WTC11 (cell line): ENCODE measurements around the gene FBXO31. TPM values are rescaled to one million over a fixed set of nuclear protein-coding genes. Genes with fewer than 3 reads are reported as not detected.
A peak's percentile ranks its signal among the peaks of the same experiment; 100 is the strongest.

Experiments used
- ATAC-seq: fragments of 200-7000 bp; cut with Tn5 transposase; 2 replicates; pipeline ENCODE4 v1.10.0; 2021; ENCODE audit warnings: mild to moderate bottlenecking, moderate library complexity
- CTCF ChIA-PET: fragments of 300-600 bp; sonication (Branson Sonifier 250); formaldehyde crosslinking; loops from one replicate; lab custom pipeline; 2021; ENCODE audit warnings: antibody characterized with exemption; lab: Charles Lee
- POLR2A ChIA-PET: fragments of 350-600 bp; sonication (Branson Sonifier 250); formaldehyde crosslinking; loops from one replicate; lab custom pipeline; 2021; ENCODE audit warnings: antibody characterized with exemption; lab: Charles Lee
- DNase-seq: peaks from one replicate; pipeline ENCODE4 v3.0.0; 2021; ENCODE audit warnings: low spot score
- H3K27ac Mint-ChIP-seq: 2 replicates; pipeline ENCODE4 v1.8.0; 2021; ENCODE audit warnings: mixed read lengths
- H3K27me3 Mint-ChIP-seq: 2 replicates; pipeline ENCODE4 v1.8.0; 2021; ENCODE audit warnings: low read depth, mild to moderate bottlenecking, moderate library complexity, mixed read lengths
- H3K36me3 Mint-ChIP-seq: 2 replicates; pipeline ENCODE4 v1.8.0; 2021; ENCODE audit warnings: mixed read lengths
- H3K4me1 Mint-ChIP-seq: 2 replicates; pipeline ENCODE4 v1.8.0; 2022; ENCODE audit warnings: mixed read lengths
- H3K4me3 Mint-ChIP-seq: 2 replicates; pipeline ENCODE4 v1.8.0; 2021; ENCODE audit warnings: mild to moderate bottlenecking, moderate library complexity, mixed read lengths
- H3K9me3 Mint-ChIP-seq: 2 replicates; pipeline ENCODE4 v1.8.0; 2021; ENCODE audit warnings: mixed read lengths
- ATF1 ChIP-seq: sonication (generic); formaldehyde crosslinking; IDR thresholded peaks from 2 replicates; pipeline ENCODE4 v1.8.1; 2023; ENCODE audit warnings: mild to moderate bottlenecking, moderate library complexity, missing genetic modification reagents
- ETV6 ChIP-seq: sonication (generic); formaldehyde crosslinking; IDR thresholded peaks from 2 replicates; pipeline ENCODE4 v1.8.1; 2022; ENCODE audit warnings: mild to moderate bottlenecking, missing genetic modification reagents
- NR2C2 ChIP-seq: sonication (generic); formaldehyde crosslinking; IDR thresholded peaks from 2 replicates; pipeline ENCODE4 v1.8.0; 2022; ENCODE audit warnings: mild to moderate bottlenecking, missing genetic modification reagents
- RORB ChIP-seq: fragments of 250-450 bp; sonication (Bioruptor Pico); IDR thresholded peaks from 2 replicates; pipeline ENCODE4 v1.9.0; 2021; ENCODE audit warnings: mild to moderate bottlenecking
- ZNF121 ChIP-seq: sonication (generic); formaldehyde crosslinking; IDR thresholded peaks from 2 replicates; pipeline ENCODE4 v1.8.0; 2023; ENCODE audit warnings: missing genetic modification reagents
- ZNF219 ChIP-seq: sonication (generic); formaldehyde crosslinking; IDR thresholded peaks from 2 replicates; pipeline ENCODE4 v1.8.0; 2023; ENCODE audit warnings: missing genetic modification reagents, mild to moderate bottlenecking, borderline replicate concordance
- total RNA-seq: library from RNA; stranded (reverse); gene quantifications from 3 replicates; pipeline ENCODE4 v1.2.3, GENCODE V29; 2021
- TF ChIP-seq, protein P1 (sequence below): sonication (generic); formaldehyde crosslinking; IDR thresholded peaks from 2 replicates; pipeline ENCODE4 v1.8.1; 2022; ENCODE audit warnings: low read depth, missing genetic modification reagents, borderline replicate concordance
- TF ChIP-seq, protein P2 (sequence below): sonication (generic); formaldehyde crosslinking; IDR thresholded peaks from 2 replicates; pipeline ENCODE4 v1.8.1; 2023; ENCODE audit warnings: mild to moderate bottlenecking, missing genetic modification reagents, moderate library complexity
- TF ChIP-seq, protein P3 (sequence below): sonication (generic); formaldehyde crosslinking; IDR thresholded peaks from 2 replicates; pipeline ENCODE4 v1.8.0; 2022; ENCODE audit warnings: mild to moderate bottlenecking, missing genetic modification reagents
- TF ChIP-seq, protein P4 (sequence below): sonication (generic); formaldehyde crosslinking; IDR thresholded peaks from 2 replicates; pipeline ENCODE4 v1.8.0; 2022; ENCODE audit warnings: missing genetic modification reagents
- TF ChIP-seq, protein P5 (sequence below): fragments of 250-450 bp; sonication (Bioruptor Pico); IDR thresholded peaks from 2 replicates; pipeline ENCODE4 v1.9.0; 2021; ENCODE audit warnings: mild to moderate bottlenecking
- TF ChIP-seq, protein P6 (sequence below): sonication (generic); formaldehyde crosslinking; IDR thresholded peaks from 2 replicates; pipeline ENCODE4 v1.8.0; 2023; ENCODE audit warnings: missing genetic modification reagents

Gene FBXO31
- total RNA-seq, 1 experiment from 2014 or later = 22.6 TPM

DNA sequence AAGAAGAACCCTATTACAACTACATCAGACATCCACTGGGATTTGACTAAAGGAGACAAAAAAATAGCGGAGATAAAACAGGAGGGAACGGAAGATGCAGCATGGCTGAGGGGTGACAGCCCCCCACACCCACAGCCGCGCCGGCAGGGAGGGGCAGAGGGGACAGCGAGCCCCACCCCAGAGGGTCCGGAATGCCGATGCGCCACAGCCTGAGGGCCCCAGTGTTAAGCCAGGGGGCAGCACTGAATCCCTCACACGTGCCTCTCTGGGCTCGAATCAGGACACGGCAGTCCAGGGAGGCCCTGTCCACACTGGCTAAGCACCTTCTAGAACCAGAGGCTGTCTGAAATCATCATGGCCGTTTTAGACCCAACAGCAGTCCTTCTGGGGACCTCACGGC lies 27.4 kb upstream of the FBXO31 start:
- POLR2A ChIA-PET = no interaction called here
- ATAC-seq (peak; percentile 79), DNase-seq (peak; percentile 33)
- CTCF ChIA-PET = no interaction called here
- TF ChIP-seq, protein P1, sequence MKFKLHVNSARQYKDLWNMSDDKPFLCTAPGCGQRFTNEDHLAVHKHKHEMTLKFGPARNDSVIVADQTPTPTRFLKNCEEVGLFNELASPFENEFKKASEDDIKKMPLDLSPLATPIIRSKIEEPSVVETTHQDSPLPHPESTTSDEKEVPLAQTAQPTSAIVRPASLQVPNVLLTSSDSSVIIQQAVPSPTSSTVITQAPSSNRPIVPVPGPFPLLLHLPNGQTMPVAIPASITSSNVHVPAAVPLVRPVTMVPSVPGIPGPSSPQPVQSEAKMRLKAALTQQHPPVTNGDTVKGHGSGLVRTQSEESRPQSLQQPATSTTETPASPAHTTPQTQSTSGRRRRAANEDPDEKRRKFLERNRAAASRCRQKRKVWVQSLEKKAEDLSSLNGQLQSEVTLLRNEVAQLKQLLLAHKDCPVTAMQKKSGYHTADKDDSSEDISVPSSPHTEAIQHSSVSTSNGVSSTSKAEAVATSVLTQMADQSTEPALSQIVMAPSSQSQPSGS (CRISPR knock-in tag) = no peak
- TF ChIP-seq, protein P2, sequence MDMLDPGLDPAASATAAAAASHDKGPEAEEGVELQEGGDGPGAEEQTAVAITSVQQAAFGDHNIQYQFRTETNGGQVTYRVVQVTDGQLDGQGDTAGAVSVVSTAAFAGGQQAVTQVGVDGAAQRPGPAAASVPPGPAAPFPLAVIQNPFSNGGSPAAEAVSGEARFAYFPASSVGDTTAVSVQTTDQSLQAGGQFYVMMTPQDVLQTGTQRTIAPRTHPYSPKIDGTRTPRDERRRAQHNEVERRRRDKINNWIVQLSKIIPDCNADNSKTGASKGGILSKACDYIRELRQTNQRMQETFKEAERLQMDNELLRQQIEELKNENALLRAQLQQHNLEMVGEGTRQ = no peak
- no peak for TF ChIP-seq ZNF219 (CRISPR knock-in tag)
- Mint-ChIP-seq H3K27me3 (no peaks in the 10 kb centered on the region), H3K9me3 (no peaks in the 10 kb centered on the region), H3K36me3 (peaks cover 42% of the 10 kb centered on the region), H3K27ac (peak overlapping the region; percentile 87), H3K4me1 (no peaks in the 10 kb centered on the region), H3K4me3 (no peak overlapping the region)

DNA sequence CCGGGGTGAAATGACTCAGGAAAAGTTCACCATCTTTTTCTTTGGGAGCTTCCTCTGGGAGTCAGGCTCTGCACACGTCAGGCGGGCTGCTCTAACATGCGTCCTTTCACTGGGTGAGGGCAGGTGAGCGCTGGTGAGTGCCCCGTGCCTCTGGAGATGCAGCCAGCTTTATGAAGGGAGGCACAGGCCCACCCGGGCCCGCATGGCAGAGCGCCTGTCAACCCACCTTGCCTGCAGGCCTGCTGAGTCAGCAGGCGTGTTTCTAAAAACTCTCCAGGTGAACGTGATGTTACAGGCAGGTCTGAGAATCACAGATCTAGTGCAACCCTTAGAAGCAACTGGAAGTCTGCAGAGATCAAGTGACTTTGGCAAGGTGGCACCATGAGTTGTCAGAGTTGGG lies 27.0 kb upstream of the FBXO31 start:
- TF ChIP-seq ETV6 (CRISPR knock-in tag) (no peak), RORB (no peak), NR2C2 (CRISPR knock-in tag) (no peak)
- TF ChIP-seq, protein P3, sequence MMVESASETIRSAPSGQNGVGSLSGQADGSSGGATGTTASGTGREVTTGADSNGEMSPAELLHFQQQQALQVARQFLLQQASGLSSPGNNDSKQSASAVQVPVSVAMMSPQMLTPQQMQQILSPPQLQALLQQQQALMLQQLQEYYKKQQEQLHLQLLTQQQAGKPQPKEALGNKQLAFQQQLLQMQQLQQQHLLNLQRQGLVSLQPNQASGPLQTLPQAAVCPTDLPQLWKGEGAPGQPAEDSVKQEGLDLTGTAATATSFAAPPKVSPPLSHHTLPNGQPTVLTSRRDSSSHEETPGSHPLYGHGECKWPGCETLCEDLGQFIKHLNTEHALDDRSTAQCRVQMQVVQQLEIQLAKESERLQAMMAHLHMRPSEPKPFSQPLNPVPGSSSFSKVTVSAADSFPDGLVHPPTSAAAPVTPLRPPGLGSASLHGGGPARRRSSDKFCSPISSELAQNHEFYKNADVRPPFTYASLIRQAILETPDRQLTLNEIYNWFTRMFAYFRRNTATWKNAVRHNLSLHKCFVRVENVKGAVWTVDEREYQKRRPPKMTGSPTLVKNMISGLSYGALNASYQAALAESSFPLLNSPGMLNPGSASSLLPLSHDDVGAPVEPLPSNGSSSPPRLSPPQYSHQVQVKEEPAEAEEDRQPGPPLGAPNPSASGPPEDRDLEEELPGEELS (CRISPR knock-in tag) = no peak
- TF ChIP-seq, protein P4, sequence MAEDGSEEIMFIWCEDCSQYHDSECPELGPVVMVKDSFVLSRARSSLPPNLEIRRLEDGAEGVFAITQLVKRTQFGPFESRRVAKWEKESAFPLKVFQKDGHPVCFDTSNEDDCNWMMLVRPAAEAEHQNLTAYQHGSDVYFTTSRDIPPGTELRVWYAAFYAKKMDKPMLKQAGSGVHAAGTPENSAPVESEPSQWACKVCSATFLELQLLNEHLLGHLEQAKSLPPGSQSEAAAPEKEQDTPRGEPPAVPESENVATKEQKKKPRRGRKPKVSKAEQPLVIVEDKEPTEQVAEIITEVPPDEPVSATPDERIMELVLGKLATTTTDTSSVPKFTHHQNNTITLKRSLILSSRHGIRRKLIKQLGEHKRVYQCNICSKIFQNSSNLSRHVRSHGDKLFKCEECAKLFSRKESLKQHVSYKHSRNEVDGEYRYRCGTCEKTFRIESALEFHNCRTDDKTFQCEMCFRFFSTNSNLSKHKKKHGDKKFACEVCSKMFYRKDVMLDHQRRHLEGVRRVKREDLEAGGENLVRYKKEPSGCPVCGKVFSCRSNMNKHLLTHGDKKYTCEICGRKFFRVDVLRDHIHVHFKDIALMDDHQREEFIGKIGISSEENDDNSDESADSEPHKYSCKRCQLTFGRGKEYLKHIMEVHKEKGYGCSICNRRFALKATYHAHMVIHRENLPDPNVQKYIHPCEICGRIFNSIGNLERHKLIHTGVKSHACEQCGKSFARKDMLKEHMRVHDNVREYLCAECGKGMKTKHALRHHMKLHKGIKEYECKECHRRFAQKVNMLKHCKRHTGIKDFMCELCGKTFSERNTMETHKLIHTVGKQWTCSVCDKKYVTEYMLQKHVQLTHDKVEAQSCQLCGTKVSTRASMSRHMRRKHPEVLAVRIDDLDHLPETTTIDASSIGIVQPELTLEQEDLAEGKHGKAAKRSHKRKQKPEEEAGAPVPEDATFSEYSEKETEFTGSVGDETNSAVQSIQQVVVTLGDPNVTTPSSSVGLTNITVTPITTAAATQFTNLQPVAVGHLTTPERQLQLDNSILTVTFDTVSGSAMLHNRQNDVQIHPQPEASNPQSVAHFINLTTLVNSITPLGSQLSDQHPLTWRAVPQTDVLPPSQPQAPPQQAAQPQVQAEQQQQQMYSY (CRISPR knock-in tag) = no peak
- H3K4me1 Mint-ChIP-seq = no peaks in the 10 kb centered on the region
- H3K27me3 Mint-ChIP-seq = no peaks in the 10 kb centered on the region
- no peak overlapping the region for H3K4me3 Mint-ChIP-seq
- peaks cover 46% of the 10 kb centered on the region for H3K36me3 Mint-ChIP-seq
- no peak for DNase-seq
- CTCF ChIA-PET = interaction anchor here (1.0 kb wide), 1 partner anchor 10 kb away, joined by 4 read pairs; no protein-coding TSS in a partner anchor
- no peaks in the 10 kb centered on the region for H3K9me3 Mint-ChIP-seq
- H3K27ac Mint-ChIP-seq = peak overlapping the region; percentile 87
- POLR2A ChIA-PET = no interaction called here
- no peak for ATAC-seq

DNA sequence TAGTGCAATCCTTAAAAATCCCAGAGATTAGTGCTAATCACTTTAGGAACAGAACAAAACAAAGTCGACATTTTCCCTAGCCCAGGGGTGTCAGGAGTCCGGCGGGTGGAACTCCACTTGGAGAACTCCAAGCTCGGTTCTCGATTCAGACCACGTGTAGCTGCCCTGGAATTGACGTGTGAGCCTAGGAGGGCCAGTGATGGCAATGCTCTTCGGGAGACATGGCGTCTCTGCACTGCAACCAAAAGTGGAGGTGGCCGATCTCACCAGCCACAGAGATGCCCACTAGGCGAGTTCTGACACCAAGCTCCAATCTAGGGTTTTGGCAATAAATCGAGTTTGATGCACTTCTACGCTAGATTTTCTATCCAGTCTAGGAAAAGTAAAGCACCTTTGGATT lies 26.2 kb upstream of the FBXO31 start:
- no peak overlapping the region for H3K27ac Mint-ChIP-seq
- ChIA-PET POLR2A (no interaction called here), CTCF (interaction anchor here (1.0 kb wide), 1 partner anchor 11 kb away, joined by 4 read pairs; no protein-coding TSS in a partner anchor)
- peaks cover 44% of the 10 kb centered on the region for H3K36me3 Mint-ChIP-seq
- no peak for ATAC-seq
- no peaks in the 10 kb centered on the region for H3K27me3 Mint-ChIP-seq
- no peak overlapping the region for H3K4me3 Mint-ChIP-seq
- no peak for DNase-seq
- H3K9me3 Mint-ChIP-seq = no peaks in the 10 kb centered on the region
- TF ChIP-seq ATF1 (CRISPR knock-in tag) = no peak
- no peaks in the 10 kb centered on the region for H3K4me1 Mint-ChIP-seq

DNA sequence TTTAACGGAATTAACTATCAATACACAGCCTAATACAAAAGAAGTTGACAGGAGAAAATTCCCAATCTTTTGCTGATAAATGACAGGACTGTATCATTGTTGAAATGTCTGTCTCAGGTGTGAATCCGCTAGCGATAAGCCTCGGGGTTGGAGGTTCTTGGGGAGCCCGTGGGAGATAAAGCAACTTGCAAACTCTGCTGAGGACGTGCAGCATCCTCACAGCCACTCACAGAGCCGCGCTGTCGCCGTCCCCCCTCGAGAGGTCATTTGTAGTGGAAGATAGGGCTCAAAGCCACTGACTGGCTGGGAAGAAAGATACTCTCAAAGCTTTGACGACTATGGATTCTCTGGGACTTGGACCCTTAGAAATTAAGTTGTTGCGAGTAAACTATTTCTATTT lies 25.6 kb upstream of the FBXO31 start:
- no peak overlapping the region for H3K4me3 Mint-ChIP-seq
- H3K9me3 Mint-ChIP-seq = no peaks in the 10 kb centered on the region
- H3K27ac Mint-ChIP-seq = no peak overlapping the region
- H3K36me3 Mint-ChIP-seq = peaks cover 44% of the 10 kb centered on the region
- ChIA-PET CTCF (no interaction called here), POLR2A (no interaction called here)
- ATAC-seq (no peak), DNase-seq (no peak)
- no peaks in the 10 kb centered on the region for H3K4me1 Mint-ChIP-seq
- TF ChIP-seq, protein P5, sequence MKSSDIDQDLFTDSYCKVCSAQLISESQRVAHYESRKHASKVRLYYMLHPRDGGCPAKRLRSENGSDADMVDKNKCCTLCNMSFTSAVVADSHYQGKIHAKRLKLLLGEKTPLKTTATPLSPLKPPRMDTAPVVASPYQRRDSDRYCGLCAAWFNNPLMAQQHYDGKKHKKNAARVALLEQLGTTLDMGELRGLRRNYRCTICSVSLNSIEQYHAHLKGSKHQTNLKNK = no peak
- TF ChIP-seq ZNF121 (CRISPR knock-in tag) = no peak
- TF ChIP-seq, protein P6, sequence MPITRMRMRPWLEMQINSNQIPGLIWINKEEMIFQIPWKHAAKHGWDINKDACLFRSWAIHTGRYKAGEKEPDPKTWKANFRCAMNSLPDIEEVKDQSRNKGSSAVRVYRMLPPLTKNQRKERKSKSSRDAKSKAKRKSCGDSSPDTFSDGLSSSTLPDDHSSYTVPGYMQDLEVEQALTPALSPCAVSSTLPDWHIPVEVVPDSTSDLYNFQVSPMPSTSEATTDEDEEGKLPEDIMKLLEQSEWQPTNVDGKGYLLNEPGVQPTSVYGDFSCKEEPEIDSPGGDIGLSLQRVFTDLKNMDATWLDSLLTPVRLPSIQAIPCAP (CRISPR knock-in tag) = no peak
- H3K27me3 Mint-ChIP-seq = no peaks in the 10 kb centered on the region
